Fibroblast of skin of scalp (primary cell): ENCODE data around the gene CST7.

Experiments used
- DNase-seq: peaks from one replicate; pipeline ENCODE4 v3.0.0-alpha.2; 2013

CST7 gene

GRCh38 chr20:24965065-24965919 lies 16.2 kb downstream of the CST7 start:
- no peak for DNase-seq

- DNase-seq = no peak
These were observed 17.4 kb downstream of the CST7 start for GRCh38 chr20:24966317-24967012.

GRCh38 chr20:24968278-24968800 lies 19.3 kb downstream of the CST7 start:
- no peak for DNase-seq

GRCh38 chr20:24969186-24970029 lies 20.3 kb downstream of the CST7 start:
- DNase-seq = no peak

GRCh38 chr20:24970030-24970553 lies 21.0 kb downstream of the CST7 start:
- no peak for DNase-seq

- DNase-seq = no peak
These were observed 21.7 kb downstream of the CST7 start for GRCh38 chr20:24970754-24971153.

- DNase-seq = no peak
These were observed 22.5 kb downstream of the CST7 start for GRCh38 chr20:24971376-24972101.

- DNase-seq = no peak
These were observed 23.3 kb downstream of the CST7 start for GRCh38 chr20:24972341-24972740.

- no peak for DNase-seq
These were observed 28.3 kb downstream of the CST7 start for GRCh38 chr20:24977336-24977735.

GRCh38 chr20:24977797-24978196 lies 28.7 kb downstream of the CST7 start:
- no peak for DNase-seq

GRCh38 chr20:24978513-24978912 lies 29.4 kb downstream of the CST7 start:
- DNase-seq = no peak

GRCh38 chr20:24979036-24979960 lies 30.2 kb downstream of the CST7 start:
- DNase-seq = no peak

GRCh38 chr20:24980291-24981053 lies 31.4 kb downstream of the CST7 start:
- no peak for DNase-seq

GRCh38 chr20:24981282-24981681 lies 32.2 kb downstream of the CST7 start:
- no peak for DNase-seq

- DNase-seq = no peak
These were observed 32.7 kb downstream of the CST7 start for GRCh38 chr20:24981790-24982189.

GRCh38 chr20:24983896-24984295 lies 34.8 kb downstream of the CST7 start:
- DNase-seq = no peak

GRCh38 chr20:24984961-24985640 lies 36.0 kb downstream of the CST7 start:
- no peak for DNase-seq

- no peak for DNase-seq
These were observed 36.7 kb downstream of the CST7 start for GRCh38 chr20:24985802-24986201.

- DNase-seq = no peak
These were observed 37.5 kb downstream of the CST7 start for GRCh38 chr20:24986436-24987015.
